Neural cell (in vitro differentiated cells): ENCODE results near the gene GIT2. TPM values are rescaled to one million over a fixed set of nuclear protein-coding genes. Genes with fewer than 3 reads are reported as not detected.

Experiments used
- H2AFZ ChIP-seq: fragments of 200-600, 300-800 bp; sonication (generic), shearing (Covaris generic); 2 replicates; pipeline ENCODE4 v1.6.0; 2014; ENCODE audit warnings: low read depth, mild to moderate bottlenecking, antibody characterized with exemption, low read length, moderate library complexity
- H3F3A ChIP-seq: fragments of 200-600 bp; shearing (Covaris generic); 2 replicates; pipeline ENCODE4 v1.6.1; 2016; ENCODE audit warnings: mild to moderate bottlenecking, moderate library complexity, mixed read lengths, antibody characterized with exemption, low read length; ENCODE audit not compliant: insufficient read depth, poor library complexity, severe bottlenecking
- H3K27ac ChIP-seq: fragments of 200-600, 300-800 bp; sonication (generic), shearing (Covaris generic); 2 replicates; pipeline ENCODE4 v1.5.1; 2014; ENCODE audit warnings: mild to moderate bottlenecking, low read length, moderate library complexity
- H3K27me3 ChIP-seq: fragments of 300-800, 200-600 bp; sonication (generic), shearing (Covaris generic); 2 replicates; pipeline ENCODE4 v1.6.0; 2014; ENCODE audit warnings: mild to moderate bottlenecking, low read depth, low read length, moderate library complexity; ENCODE audit not compliant: insufficient read depth
- H3K36me3 ChIP-seq: fragments of 300-800, 200-600 bp; sonication (generic), shearing (Covaris generic); 2 replicates; pipeline ENCODE4 v1.5.1; 2014; ENCODE audit warnings: mild to moderate bottlenecking, antibody characterized with exemption, low read length, moderate library complexity; ENCODE audit not compliant: insufficient read depth
- H3K4me2 ChIP-seq: fragments of 300-800, 200-600 bp; sonication (generic), shearing (Covaris generic); 2 replicates; pipeline ENCODE4 v1.6.0; 2014; ENCODE audit warnings: mild to moderate bottlenecking, low read length
- H3K4me3 ChIP-seq: fragments of 300-800, 200-600 bp; sonication (generic), shearing (Covaris generic); 2 replicates; pipeline ENCODE4 v1.5.1; 2014; ENCODE audit warnings: mild to moderate bottlenecking, low read length, moderate library complexity
- H3K79me2 ChIP-seq: fragments of 200-600 bp; shearing (Covaris generic); replicated peaks from 2 replicates; pipeline ENCODE4 v1.6.0; 2014; ENCODE audit warnings: mild to moderate bottlenecking, low read length, moderate library complexity; ENCODE audit not compliant: insufficient read depth
- H3K9ac ChIP-seq: fragments of 300-800, 200-600 bp; sonication (generic), shearing (Covaris generic); 2 replicates; pipeline ENCODE4 v1.6.1; 2016; ENCODE audit warnings: mild to moderate bottlenecking, low read length, mixed read lengths
- H3K9me2 ChIP-seq: fragments of 200-600 bp; shearing (Covaris generic); 2 replicates; pipeline ENCODE4 v1.6.1; 2016; ENCODE audit warnings: mild to moderate bottlenecking, low read length, mixed read lengths; ENCODE audit not compliant: insufficient read depth
- H3K9me3 ChIP-seq: fragments of 200-600, 300-800 bp; sonication (generic), shearing (Covaris generic); 2 replicates; pipeline ENCODE4 v1.6.1; 2016; ENCODE audit warnings: mild to moderate bottlenecking, mixed run types, low read length, moderate library complexity, mixed read lengths
- H4K20me1 ChIP-seq: fragments of 200-600 bp; shearing (Covaris generic); 2 replicates; pipeline ENCODE4 v1.6.1; 2016; ENCODE audit warnings: mild to moderate bottlenecking, mixed run types; ENCODE audit not compliant: insufficient read depth
- CTCF ChIP-seq: fragments of 450-650 bp; IDR thresholded peaks from 2 replicates; pipeline ENCODE4 v1.5.1; 2014; ENCODE audit warnings: antibody characterized with exemption, mild to moderate bottlenecking, moderate library complexity; ENCODE audit not compliant: poor library complexity, severe bottlenecking
- EP300 ChIP-seq: fragments of 450-650 bp; conservative IDR thresholded peaks from 2 replicates; pipeline ENCODE4 v1.6.1; 2014; ENCODE audit warnings: antibody characterized with exemption, mild to moderate bottlenecking, moderate library complexity; ENCODE audit not compliant: poor library complexity, severe bottlenecking
- EZH2 ChIP-seq: fragments of 200-600, 300-800 bp; shearing (Covaris generic), sonication (generic); IDR thresholded peaks from 2 replicates; pipeline ENCODE4 v1.6.1; 2014; ENCODE audit warnings: antibody characterized with exemption, low read length, borderline replicate concordance, mild to moderate bottlenecking; ENCODE audit not compliant: insufficient read depth, poor library complexity, severe bottlenecking
- MXI1 ChIP-seq: fragments of 450-650 bp; conservative IDR thresholded peaks from 2 replicates; pipeline ENCODE4 v1.6.1; 2014; ENCODE audit warnings: antibody characterized with exemption, mild to moderate bottlenecking; ENCODE audit not compliant: poor library complexity, severe bottlenecking
- POLR2AphosphoS5 ChIP-seq: IDR thresholded peaks from 2 replicates; pipeline ENCODE4 v1.6.1; 2012
- RAD21 ChIP-seq: fragments of 450-650 bp; conservative IDR thresholded peaks from 2 replicates; pipeline ENCODE4 v1.6.1; 2014; ENCODE audit warnings: antibody characterized with exemption, mild to moderate bottlenecking, moderate library complexity
- SMC3 ChIP-seq: fragments of 450-650 bp; conservative IDR thresholded peaks from 2 replicates; pipeline ENCODE4 v1.6.1; 2014; ENCODE audit warnings: antibody characterized with exemption, mild to moderate bottlenecking, moderate library complexity; ENCODE audit not compliant: poor library complexity
- TAF1 ChIP-seq: IDR thresholded peaks from 2 replicates; pipeline ENCODE4 v1.6.1; 2012; ENCODE audit warnings: low read depth
- polyA plus RNA-seq: library from polyadenylated mRNA; depleted of rRNA; stranded (reverse); fragments of >200 nt; gene quantifications from 2 replicates; pipeline ENCODE4 v1.2.3, GENCODE V29; 2014

GIT2 gene
- polyA plus RNA-seq, 1 donor from 2014 or later = 14.2 TPM

GRCh38 chr12:109923038-109923437, 73.1 kb downstream of the GIT2 start:
- Histone ChIP-seq H3K4me2 (no peak overlapping the region), H2AFZ (no peak overlapping the region), H3K9ac (no peak overlapping the region), H3K27ac (no peak overlapping the region), H4K20me1 (no peaks in the 10 kb centered on the region), H3K27me3 (no peaks in the 10 kb centered on the region), H3K9me3 (no peaks in the 10 kb centered on the region), H3K79me2 (no peaks in the 10 kb centered on the region), H3K4me3 (no peak overlapping the region), H3F3A (no peaks in the 10 kb centered on the region), H3K36me3 (no peaks in the 10 kb centered on the region), H3K9me2 (no peaks in the 10 kb centered on the region)
- TF ChIP-seq TAF1 (no peak), SMC3 (no peak), RAD21 (no peak), MXI1 (no peak), POLR2AphosphoS5 (no peak), EP300 (no peak), EZH2 (no peak)

- no peaks in the 10 kb centered on the region for H3K36me3 ChIP-seq
Measured at GRCh38 chr12:109921982-109922381, 74.2 kb downstream of the GIT2 start.

GRCh38 chr12:109920261-109920780, 75.8 kb downstream of the GIT2 start:
- peaks cover 5% of the 10 kb centered on the region for H3K36me3 ChIP-seq

More at GRCh38 chr12:109921982-109922381, 74.2 kb downstream of the GIT2 start:
- Histone ChIP-seq H3K27ac (no peak overlapping the region), H3K4me3 (no peak overlapping the region), H3K9me3 (no peaks in the 10 kb centered on the region), H3K79me2 (no peaks in the 10 kb centered on the region), H3K4me2 (no peak overlapping the region), H3K9me2 (no peaks in the 10 kb centered on the region), H4K20me1 (no peaks in the 10 kb centered on the region), H2AFZ (no peak overlapping the region), H3K9ac (no peak overlapping the region), H3F3A (no peaks in the 10 kb centered on the region), H3K27me3 (no peaks in the 10 kb centered on the region)
- TF ChIP-seq EZH2 (no peak), CTCF (no peak), TAF1 (no peak), EP300 (no peak), POLR2AphosphoS5 (no peak), SMC3 (no peak), RAD21 (no peak)

More at GRCh38 chr12:109920261-109920780, 75.8 kb downstream of the GIT2 start:
- Histone ChIP-seq H3K27me3 (no peaks in the 10 kb centered on the region), H3F3A (no peaks in the 10 kb centered on the region), H3K27ac (no peak overlapping the region), H3K9me2 (no peaks in the 10 kb centered on the region), H3K4me3 (no peak overlapping the region), H4K20me1 (no peaks in the 10 kb centered on the region), H3K9me3 (no peaks in the 10 kb centered on the region), H3K79me2 (no peaks in the 10 kb centered on the region), H3K9ac (no peak overlapping the region), H2AFZ (no peak overlapping the region), H3K4me2 (no peak overlapping the region)
- no peak for TF ChIP-seq CTCF
- TF ChIP-seq EP300 = no peak
- TF ChIP-seq EZH2 = no peak
- no peak for TF ChIP-seq POLR2AphosphoS5
- no peak for TF ChIP-seq MXI1
- no peak for TF ChIP-seq RAD21
- no peak for TF ChIP-seq SMC3
